Thoracic aorta (tissue), 2 donors: ENCODE data around the gene CDH8. TPM values are rescaled to one million over a fixed set of nuclear protein-coding genes. Genes with fewer than 3 reads are reported as not detected.

Source experiments
- ATAC-seq: fragments of 150-250 bp; one replicate; pipeline ENCODE4 v1.8.0; 2017; ENCODE audit warnings: low read depth; ENCODE audit not compliant: insufficient number of reproducible peaks, low FRiP score
- DNase-seq: peaks from one replicate; pipeline ENCODE4 v3.0.0-alpha.2; 2020; ENCODE audit warnings: low spot score
- H3K27ac ChIP-seq, 2 donors: fragments of 200-600 bp; sonication (generic); 1 replicate in 1 of 2; 2 replicates in 1 of 2; pipeline ENCODE4 v1.5.1; 2016; ENCODE audit warnings: mild to moderate bottlenecking in 2 of 2, moderate library complexity in 2 of 2
- H3K27me3 ChIP-seq: fragments of 200-600 bp; sonication (generic); replicated peaks from 2 replicates; pipeline ENCODE4 v1.6.0; 2016; ENCODE audit warnings: mild to moderate bottlenecking; ENCODE audit not compliant: insufficient read depth
- H3K36me3 ChIP-seq: fragments of 200-600 bp; sonication (generic); one replicate; pipeline ENCODE4 v1.5.1; 2016
- H3K4me1 ChIP-seq, 2 donors: fragments of 200-600 bp; sonication (generic); 1 replicate in 1 of 2; 2 replicates in 1 of 2; pipeline versions ENCODE4 v1.5.1 to v1.6.0; 2016; ENCODE audit warnings: low read depth in 2 of 2, mild to moderate bottlenecking in 1 of 2; ENCODE audit not compliant: control insufficient read depth in 1 of 2
- H3K4me3 ChIP-seq: fragments of 200-600 bp; sonication (generic); 2 replicates; pipeline ENCODE4 v1.5.1; 2016; ENCODE audit warnings: mild to moderate bottlenecking
- H3K9me3 ChIP-seq: fragments of 200-600 bp; sonication (generic); 2 replicates; pipeline ENCODE4 v1.5.1; 2016
- total RNA-seq, 2 donors: library from RNA; depleted of rRNA; stranded (reverse); fragments of >200 nt; gene quantifications; one replicate each; pipeline versions ENCODE4 v1.1.0 to v1.2.3, GENCODE V29; 2016
- TF ChIP-seq, protein P1 (sequence below): fragments of 200-600 bp; sonication (generic); IDR thresholded peaks from one replicate; pipeline ENCODE4 v1.5.1; 2019; ENCODE audit warnings: antibody characterized with exemption

Gene CDH8
- total RNA-seq, 2 donors from 2014 or later = 5.4 to 7.0 TPM

DNA sequence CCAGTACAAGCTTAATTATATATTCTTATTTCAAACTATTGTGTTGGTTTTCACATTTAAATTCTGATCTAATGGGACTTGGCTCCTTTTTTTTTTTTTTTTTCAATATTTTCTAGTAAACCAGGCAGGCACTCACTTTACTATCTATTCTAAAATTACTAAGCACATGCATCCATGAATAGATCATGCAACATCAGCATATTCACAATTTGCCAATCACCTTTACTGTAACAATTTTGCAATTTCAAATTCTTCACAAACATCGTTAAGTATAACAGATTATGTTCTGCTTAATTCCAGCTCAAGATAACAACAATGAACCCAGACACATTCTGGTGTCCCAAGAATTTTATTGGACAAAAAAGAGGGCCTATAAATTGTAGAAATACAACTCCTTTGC, 217.4 kb downstream of the CDH8 start:
- Histone ChIP-seq H3K36me3 (no peaks in the 10 kb centered on the region), H3K27ac (no peak overlapping the region), H3K4me3 (no peak overlapping the region), H3K4me1 (no peaks in the 10 kb centered on the region), H3K9me3 (no peaks in the 10 kb centered on the region), H3K27me3 (no peaks in the 10 kb centered on the region)
- no peak for ATAC-seq
- TF ChIP-seq, protein P1, sequence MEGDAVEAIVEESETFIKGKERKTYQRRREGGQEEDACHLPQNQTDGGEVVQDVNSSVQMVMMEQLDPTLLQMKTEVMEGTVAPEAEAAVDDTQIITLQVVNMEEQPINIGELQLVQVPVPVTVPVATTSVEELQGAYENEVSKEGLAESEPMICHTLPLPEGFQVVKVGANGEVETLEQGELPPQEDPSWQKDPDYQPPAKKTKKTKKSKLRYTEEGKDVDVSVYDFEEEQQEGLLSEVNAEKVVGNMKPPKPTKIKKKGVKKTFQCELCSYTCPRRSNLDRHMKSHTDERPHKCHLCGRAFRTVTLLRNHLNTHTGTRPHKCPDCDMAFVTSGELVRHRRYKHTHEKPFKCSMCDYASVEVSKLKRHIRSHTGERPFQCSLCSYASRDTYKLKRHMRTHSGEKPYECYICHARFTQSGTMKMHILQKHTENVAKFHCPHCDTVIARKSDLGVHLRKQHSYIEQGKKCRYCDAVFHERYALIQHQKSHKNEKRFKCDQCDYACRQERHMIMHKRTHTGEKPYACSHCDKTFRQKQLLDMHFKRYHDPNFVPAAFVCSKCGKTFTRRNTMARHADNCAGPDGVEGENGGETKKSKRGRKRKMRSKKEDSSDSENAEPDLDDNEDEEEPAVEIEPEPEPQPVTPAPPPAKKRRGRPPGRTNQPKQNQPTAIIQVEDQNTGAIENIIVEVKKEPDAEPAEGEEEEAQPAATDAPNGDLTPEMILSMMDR = no peak
- no peak for DNase-seq

DNA sequence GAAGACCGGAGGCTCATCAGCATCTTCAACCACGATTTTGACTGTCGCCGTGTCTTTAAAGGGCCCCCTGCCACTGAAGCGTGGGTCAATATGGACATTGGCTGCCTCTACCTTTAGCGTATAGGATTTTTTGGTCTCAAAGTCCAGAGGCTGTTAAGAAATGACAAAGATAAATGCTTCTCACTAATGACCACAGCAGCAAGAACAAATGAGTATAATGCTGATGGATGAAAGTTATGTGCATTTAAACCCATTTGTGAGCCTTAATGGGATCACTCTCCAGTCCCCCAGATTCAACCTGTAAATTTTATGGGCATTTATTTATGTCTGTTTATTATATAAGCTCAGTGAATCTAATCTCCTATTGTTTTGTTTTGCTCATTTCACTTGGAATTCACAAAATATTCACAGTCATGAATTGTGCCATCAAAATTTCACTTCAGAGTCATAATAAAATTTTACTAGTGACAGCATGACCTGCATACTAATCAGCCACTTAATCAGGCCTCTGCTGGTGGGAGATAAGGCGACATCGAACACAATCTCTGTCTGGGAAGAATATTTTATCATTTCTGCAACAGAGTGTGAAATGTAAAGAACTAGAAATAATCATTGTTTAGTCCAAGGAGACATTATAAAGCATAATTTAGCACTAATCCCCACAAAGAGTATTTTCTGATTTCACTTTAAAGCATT, 218.5 kb downstream of the CDH8 start:
- H3K27me3 ChIP-seq = no peaks in the 10 kb centered on the region
- no peak overlapping the region for H3K4me3 ChIP-seq
- ATAC-seq (no peak), DNase-seq (no peak)
- H3K36me3 ChIP-seq = no peaks in the 10 kb centered on the region
- TF ChIP-seq, protein P1 = no peak
- no peaks in the 10 kb centered on the region for H3K4me1 ChIP-seq
- H3K27ac ChIP-seq = no peak overlapping the region
- H3K9me3 ChIP-seq = no peaks in the 10 kb centered on the region

DNA sequence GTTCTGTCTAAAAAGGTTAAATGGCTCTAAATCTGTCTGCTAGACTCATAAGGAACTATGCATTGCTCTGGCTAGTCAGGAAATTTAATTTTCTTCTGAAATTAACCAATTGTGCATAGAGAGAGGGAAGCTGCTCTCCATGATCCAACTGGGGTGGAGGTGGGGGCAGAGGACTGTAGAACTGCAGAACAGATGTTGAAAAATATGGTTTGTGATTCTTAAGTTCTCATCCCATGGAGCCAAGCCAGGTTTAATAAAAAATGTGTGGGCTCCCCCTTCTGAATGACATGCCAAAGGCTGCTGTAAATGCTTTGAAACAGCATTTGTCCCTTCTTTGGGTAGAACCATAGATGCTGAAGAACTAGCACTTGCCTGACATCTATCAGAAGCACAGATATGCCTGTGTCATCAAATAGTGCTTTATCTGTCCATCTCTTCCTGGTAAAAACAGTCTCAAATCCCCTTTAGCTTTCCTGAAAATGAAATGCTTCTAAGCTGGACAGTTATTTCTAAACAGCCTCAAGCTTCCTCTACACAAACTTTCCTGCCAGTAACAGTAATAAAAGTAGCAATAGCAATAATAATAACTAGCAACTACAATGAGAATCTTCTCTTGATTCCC, 221.4 kb downstream of the CDH8 start:
- TF ChIP-seq, protein P1 = no peak
- no peaks in the 10 kb centered on the region for H3K27me3 ChIP-seq
- peaks cover 0 to under 1% of the 10 kb centered on the region in 2 donors for H3K4me1 ChIP-seq
- DNase-seq (no peak), ATAC-seq (no peak)
- no peak overlapping the region for H3K27ac ChIP-seq
- H3K4me3 ChIP-seq = no peak overlapping the region
- H3K9me3 ChIP-seq = no peaks in the 10 kb centered on the region
- H3K36me3 ChIP-seq = no peaks in the 10 kb centered on the region

DNA sequence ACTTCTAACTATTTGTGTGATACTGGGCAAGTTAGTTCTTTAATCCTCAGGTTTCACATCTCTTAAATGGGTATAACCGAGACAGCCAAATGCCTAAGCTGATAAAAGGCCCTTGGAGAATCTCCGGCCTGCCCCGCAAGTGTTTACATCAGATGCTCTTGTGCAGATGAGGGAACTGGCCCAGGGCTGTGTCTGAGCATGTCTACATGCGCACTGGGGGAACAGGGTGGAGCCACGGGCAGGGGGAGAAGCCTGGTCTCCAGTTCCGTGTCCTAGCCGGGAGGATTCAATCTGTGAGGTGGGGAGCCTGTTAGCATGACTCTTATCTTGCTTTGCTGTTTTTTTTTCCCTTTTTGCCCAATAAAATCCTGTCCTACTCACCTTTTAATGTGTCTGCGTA, 222.9 kb downstream of the CDH8 start:
- Histone ChIP-seq H3K4me1 (peaks cover 0 to 3% of the 10 kb centered on the region in 2 donors), H3K36me3 (no peaks in the 10 kb centered on the region), H3K9me3 (no peaks in the 10 kb centered on the region), H3K4me3 (no peak overlapping the region), H3K27ac (no peak overlapping the region), H3K27me3 (no peaks in the 10 kb centered on the region)
- TF ChIP-seq, protein P1 = no peak
- DNase-seq (no peak), ATAC-seq (no peak)

DNA sequence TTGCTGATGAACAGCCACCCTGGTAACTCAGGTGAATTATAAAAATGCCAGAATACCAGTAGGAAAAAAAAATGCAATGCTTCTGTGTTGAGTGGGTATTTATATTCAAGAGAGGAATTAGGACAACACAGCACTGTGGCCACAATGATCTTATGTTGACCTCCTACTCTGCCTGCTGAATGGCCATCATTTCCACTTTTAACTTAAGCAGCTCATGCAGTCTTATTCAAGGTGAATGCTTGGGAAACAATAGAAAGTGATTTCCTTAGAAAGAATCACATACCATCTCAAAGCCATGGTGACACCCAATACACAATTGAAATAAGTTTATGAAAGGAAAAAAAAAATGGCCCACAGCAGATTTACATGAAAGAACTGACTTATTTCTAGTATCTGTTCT, 224.0 kb downstream of the CDH8 start:
- ATAC-seq (no peak), DNase-seq (no peak)
- peaks cover 0 to 3% of the 10 kb centered on the region in 2 donors for H3K4me1 ChIP-seq
- H3K27me3 ChIP-seq = no peaks in the 10 kb centered on the region
- H3K27ac ChIP-seq = no peak overlapping the region
- TF ChIP-seq, protein P1 = no peak
- H3K9me3 ChIP-seq = no peaks in the 10 kb centered on the region
- H3K36me3 ChIP-seq = no peaks in the 10 kb centered on the region
- no peak overlapping the region for H3K4me3 ChIP-seq
